ENCODE results near the gene MAGI2.

DNA sequence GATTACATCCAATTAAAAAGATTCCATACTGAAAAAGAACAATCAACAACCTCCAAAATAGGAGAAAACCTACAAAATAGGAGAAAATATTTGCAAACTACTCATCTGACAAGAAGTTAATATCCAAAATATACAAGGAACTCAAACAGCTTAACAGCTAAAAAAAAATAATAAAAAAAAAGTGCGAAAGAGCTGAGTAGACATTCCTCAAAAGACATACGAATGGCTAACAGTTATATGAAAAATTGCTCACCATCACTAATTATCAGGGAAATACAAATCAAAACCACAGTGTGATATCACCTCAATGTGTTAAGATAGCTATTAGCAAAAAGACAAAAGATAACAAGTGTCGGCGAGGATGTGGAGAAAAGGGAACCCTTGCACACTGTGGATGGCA, 1204.6 kb downstream of the MAGI2 start:
- TF ChIP-seq, protein P1, sequence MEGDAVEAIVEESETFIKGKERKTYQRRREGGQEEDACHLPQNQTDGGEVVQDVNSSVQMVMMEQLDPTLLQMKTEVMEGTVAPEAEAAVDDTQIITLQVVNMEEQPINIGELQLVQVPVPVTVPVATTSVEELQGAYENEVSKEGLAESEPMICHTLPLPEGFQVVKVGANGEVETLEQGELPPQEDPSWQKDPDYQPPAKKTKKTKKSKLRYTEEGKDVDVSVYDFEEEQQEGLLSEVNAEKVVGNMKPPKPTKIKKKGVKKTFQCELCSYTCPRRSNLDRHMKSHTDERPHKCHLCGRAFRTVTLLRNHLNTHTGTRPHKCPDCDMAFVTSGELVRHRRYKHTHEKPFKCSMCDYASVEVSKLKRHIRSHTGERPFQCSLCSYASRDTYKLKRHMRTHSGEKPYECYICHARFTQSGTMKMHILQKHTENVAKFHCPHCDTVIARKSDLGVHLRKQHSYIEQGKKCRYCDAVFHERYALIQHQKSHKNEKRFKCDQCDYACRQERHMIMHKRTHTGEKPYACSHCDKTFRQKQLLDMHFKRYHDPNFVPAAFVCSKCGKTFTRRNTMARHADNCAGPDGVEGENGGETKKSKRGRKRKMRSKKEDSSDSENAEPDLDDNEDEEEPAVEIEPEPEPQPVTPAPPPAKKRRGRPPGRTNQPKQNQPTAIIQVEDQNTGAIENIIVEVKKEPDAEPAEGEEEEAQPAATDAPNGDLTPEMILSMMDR (IDR thresholded peaks at IDR 0.05), result no peak
- no peak for TF ChIP-seq POLR2A (IDR thresholded peaks at IDR 0.05)

Data from body of pancreas (tissue), 4 donors.